Lower leg skin (tissue), 4 donors: ENCODE measurements around the gene FGFRL1. TPM values are rescaled to one million over a fixed set of nuclear protein-coding genes. Genes with fewer than 3 reads are reported as not detected.
"Not testable (repeated sequence)": the region's sequence is repeated elsewhere in the genome, so short reads cannot be mapped to it uniquely, and the experiment has no call there.

ENCODE experiments used
- DNase-seq, 2 donors: peaks; one replicate each; pipeline ENCODE4 v3.0.0-alpha.2; 2019; ENCODE audit warnings: low spot score in 2 of 2
- H3K4me3 ChIP-seq: fragments of 200-600 bp; sonication (generic); 2 replicates; pipeline ENCODE4 v1.5.1; 2017; ENCODE audit warnings: mild to moderate bottlenecking, low read depth; ENCODE audit not compliant: poor library complexity, severe bottlenecking
- POLR2A ChIP-seq, 2 donors: fragments of 450-650 bp; IDR thresholded peaks; one replicate each; pipeline ENCODE4 v1.6.1; 2016 to 2017; ENCODE audit warnings: antibody characterized with exemption in 2 of 2, mild to moderate bottlenecking in 1 of 2, moderate library complexity in 1 of 2
- WGBS, 2 donors: methylation state at CpG; one replicate each; pipeline ENCODE4 v1.1.5; 2018; 5-methylcytosine and 5-hydroxymethylcytosine counted together
- intact Hi-C: fragments of 100-400 bp; cut with DNase I; formaldehyde crosslinking; loops from one replicate; pipeline ENCODE4 v1.15.0; 2023; ENCODE audit warnings: low total_unique reads
- total RNA-seq, 4 donors: library from RNA; depleted of rRNA; stranded (reverse); fragments of >200 nt; gene quantifications; one replicate each; pipeline ENCODE4 v1.1.0, GENCODE V29; 2016
- TF ChIP-seq, protein P1 (sequence below), 3 donors: fragments of 450-650 bp; IDR thresholded peaks; one replicate each; pipeline ENCODE4 v1.5.1; 2016; ENCODE audit warnings: antibody characterized with exemption in 3 of 3, mild to moderate bottlenecking in 3 of 3, moderate library complexity in 2 of 3

FGFRL1 gene
- total RNA-seq, 4 donors from 2014 or later, result 7.4 to 13.7 (median 10.7) TPM

DNA sequence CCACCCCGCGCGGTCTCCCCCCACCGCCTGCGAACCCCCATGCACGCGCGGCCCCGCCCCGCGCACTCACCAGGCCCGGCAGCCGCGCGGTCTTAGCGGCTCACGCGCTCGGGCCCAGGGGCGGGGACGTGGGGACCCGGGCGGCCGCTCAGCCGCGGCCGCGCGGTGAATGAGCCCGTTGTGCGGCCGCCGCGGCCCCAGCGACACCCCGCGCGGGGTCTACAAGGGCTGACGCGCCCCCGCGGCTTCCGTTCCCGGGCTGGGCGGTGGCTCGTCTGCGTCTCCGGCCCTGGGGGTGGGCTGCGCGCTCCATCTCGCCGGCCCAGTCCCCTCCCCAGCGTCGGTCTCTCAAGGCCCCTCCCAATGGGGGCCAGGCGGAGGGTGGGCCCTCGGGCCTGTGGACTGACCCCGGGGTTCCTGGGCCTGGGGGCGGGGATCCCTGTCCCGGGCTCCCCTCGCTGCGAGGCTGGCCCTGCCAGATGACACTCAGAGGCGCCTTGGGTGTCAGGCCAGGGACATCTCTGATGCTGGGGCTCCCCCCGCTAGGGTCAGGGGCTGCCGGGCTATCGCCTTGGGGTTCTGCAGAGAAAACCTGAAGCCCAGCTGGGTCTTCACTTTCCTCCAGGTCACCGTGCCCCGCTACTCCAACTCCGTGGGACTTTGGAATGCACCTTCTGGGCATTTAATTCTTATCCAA is 13.9 kb upstream of the FGFRL1 start:
- no peak overlapping the region for H3K4me3 ChIP-seq
- TF ChIP-seq, protein P1, sequence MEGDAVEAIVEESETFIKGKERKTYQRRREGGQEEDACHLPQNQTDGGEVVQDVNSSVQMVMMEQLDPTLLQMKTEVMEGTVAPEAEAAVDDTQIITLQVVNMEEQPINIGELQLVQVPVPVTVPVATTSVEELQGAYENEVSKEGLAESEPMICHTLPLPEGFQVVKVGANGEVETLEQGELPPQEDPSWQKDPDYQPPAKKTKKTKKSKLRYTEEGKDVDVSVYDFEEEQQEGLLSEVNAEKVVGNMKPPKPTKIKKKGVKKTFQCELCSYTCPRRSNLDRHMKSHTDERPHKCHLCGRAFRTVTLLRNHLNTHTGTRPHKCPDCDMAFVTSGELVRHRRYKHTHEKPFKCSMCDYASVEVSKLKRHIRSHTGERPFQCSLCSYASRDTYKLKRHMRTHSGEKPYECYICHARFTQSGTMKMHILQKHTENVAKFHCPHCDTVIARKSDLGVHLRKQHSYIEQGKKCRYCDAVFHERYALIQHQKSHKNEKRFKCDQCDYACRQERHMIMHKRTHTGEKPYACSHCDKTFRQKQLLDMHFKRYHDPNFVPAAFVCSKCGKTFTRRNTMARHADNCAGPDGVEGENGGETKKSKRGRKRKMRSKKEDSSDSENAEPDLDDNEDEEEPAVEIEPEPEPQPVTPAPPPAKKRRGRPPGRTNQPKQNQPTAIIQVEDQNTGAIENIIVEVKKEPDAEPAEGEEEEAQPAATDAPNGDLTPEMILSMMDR (IDR thresholded peaks at IDR 0.05), result no peak
- no peak for TF ChIP-seq POLR2A (IDR thresholded peaks at IDR 0.05)
- DNase-seq, result no peak
- intact Hi-C loops, result no loop called here
- 0 to 1% methylated on average over 5 to 19 of the region's 68 CpGs for WGBS, 2 donors

DNA sequence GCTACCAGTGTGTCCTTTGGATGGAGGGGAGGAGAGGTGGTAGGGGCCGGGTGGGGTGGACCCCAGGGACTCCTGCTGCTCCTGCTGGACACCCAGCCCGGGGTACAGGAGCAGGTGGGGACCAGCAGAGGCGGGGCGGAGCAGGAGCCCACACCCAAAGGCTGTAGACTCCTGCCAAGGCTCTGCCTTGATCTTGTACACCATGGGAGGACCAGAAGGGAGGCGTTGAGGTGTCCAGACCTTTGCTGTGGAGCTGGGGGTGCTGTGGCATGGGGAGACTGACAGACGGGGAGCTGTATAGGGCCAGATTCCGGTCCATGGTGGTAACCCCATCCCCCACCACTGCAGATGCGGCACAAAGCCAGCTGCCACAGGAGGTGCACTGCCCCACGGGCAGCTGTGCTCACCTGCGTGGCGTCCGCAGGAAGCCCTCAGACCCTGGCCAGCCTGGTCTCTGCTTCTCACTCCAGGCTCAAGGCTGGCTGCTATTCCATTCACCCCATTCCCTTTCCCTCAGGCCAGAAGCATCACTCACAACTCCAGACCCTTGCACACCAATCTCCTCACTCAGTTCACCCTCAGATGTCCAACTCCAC is 13.2 kb upstream of the FGFRL1 start:
- intact Hi-C loops, result no loop called here
- no peak overlapping the region for H3K4me3 ChIP-seq
- TF ChIP-seq, protein P1 (IDR thresholded peaks at IDR 0.05), result no peak
- TF ChIP-seq POLR2A (IDR thresholded peaks at IDR 0.05), result no peak
- no peak for DNase-seq
- WGBS, 2 donors, result 23 to 33% methylated on average over 12 of the region's 12 CpGs

DNA sequence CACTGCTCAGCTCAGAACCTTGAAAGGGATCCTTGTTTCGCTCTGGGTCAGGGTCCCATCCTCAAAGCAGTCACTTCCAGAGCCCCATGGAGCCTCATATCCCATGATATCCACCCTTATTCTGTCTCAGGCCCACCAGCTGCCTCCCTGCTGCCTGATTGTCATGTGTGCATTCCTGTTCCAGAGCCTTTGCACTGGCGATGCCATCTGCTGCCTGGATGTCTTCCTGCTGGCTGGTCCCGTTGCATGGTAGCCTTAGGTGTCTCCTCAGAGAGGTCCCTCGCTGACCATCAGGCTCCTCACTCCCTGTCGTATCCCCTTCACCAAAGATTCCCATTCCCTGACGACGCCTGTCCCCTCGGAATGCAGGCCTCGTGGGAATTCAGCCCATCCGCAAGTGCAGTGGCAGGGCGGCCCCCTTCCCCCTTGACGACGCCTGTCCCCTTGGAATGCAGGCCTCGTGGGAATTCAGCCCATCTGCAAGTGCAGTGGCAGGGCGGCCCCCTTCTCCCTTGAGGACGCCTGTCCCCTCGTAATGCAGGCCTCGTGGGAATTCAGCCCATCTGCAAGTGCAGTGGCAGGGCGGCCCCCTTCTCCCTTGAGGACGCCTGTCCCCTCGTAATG is 12.1 kb upstream of the FGFRL1 start:
- WGBS, 2 donors, result 40 to 50% methylated on average over 17 to 21 of the region's 21 CpGs
- H3K4me3 ChIP-seq, DNase-seq, intact Hi-C loops: not testable (repeated sequence)

DNA sequence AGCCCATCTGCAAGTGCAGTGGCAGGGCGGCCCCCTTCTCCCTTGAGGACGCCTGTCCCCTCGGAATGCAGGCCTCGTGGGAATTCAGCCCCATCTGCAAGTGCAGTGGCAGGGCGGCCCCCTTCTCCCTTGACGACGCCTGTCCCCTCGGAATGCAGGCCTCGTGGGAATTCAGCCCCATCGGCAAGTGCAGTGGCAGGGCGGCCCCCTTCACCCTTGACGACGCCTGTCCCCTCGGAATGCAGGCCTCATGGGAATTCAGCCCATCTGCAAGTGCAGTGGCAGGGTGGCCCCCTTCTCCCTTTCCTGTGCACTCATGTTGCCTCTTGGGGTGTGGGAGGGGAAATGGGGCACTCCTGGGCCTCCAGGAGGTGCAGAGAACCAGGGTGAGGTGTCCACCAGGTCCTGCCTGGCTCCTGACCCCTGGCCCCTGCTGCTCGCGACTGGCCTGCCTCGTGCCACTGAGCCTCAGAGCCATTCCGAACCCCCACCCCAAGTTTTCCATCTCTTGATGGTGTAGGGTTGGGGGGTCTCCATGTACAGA is 11.5 kb upstream of the FGFRL1 start:
- DNase-seq, result no peak
- intact Hi-C loops, result no loop called here
- no peak for TF ChIP-seq POLR2A (IDR thresholded peaks at IDR 0.05)
- TF ChIP-seq, protein P1 (IDR thresholded peaks at IDR 0.05), result no peak
- WGBS, 2 donors, result 66 to 73% methylated on average over 3 to 18 of the region's 18 CpGs
- H3K4me3 ChIP-seq, result no peak overlapping the region

DNA sequence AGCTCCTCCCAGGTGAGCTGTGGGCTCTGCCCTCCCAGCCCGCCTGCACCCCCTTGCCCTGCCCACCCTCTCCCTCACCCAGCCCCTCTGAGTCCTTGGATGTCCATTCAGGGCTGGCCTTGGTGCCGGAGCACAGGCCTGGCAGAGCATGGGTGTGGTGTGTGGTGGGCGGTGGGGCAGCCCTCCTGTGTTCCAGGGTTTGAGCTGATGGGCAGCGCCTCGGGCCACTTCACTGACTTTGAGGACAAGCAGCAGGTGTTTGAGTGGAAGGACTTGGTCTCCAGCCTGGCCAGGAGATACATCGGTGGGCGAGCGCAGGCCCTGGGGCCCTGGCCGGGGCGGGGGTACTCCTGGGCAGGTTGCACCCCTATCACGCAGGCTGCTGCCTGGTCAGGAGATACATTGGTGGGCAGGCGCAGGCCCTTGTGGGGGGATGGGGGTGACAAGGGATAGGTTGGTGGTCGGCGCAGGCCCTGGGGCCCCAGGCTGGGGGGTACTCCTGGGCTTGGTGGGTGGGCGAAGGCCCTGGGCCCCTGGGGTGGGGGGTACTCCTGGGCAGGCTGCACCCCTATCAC is 10.7 kb upstream of the FGFRL1 start:
- WGBS, 2 donors, result 90 to 91% methylated on average over 11 to 15 of the region's 15 CpGs
- H3K4me3 ChIP-seq, result no peak overlapping the region
- DNase-seq, result no peak
- intact Hi-C loops, result no loop called here
- TF ChIP-seq, protein P1 (IDR thresholded peaks at IDR 0.05), result no peak
- TF ChIP-seq POLR2A (IDR thresholded peaks at IDR 0.05), result no peak
